NCI-H2107 treated with DMSO at 0.1 percent for 48 hours (cell line): Measurements from ENCODE around the gene RAB1B.

Experiments
- DNase-seq: peaks from one replicate; lab custom pipeline; 2025; ENCODE audit not compliant: unreplicated experiment; lab: John Stamatoyannopoulos, UW

The RAB1B gene

DNA sequence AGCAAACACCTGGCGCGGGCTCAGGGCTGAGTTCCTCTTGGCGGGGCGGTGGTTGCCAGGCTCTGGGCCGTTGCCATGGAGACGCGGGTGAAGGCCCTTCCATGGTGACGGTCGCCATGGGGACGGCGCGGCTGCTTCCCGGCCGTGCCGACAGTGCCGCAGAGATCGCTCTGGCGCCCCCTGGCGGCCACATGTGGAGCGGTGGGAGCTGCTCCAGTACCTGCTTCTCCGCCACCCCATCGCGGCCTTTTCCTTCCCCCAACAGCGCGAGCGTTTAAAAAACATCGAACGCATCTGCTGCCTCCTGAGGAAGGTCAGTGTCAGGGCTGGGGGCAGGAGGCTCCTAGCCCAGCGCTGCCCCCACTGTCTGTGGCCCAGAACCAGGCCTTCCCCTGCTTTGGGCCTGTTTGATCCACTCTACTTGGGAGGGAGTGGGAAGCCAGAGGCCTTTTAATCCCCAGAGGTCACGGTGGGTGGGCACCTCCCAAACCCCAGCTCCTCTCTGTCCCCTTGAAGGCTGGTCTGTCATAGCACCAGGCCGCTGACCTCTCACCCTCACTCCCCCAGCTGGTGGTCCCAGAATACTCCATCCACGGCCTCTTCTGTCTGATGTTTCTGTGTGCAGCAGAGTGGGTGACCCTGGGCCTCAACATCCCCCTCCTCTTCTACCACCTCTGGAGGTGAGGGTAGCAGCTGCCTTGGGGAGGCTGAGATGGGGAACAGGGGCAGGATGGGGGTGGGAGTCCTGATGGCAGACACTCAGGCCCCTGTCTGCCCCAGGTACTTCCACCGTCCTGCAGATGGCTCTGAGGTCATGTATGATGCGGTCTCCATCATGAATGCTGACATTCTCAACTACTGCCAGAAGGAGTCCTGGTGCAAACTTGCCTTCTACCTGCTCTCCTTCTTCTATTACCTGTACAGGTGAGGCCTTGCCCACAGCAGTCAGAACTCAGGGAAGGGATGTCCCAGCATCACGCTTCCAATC lies 14.3 kb downstream of the RAB1B start:
- DNase-seq: peak; percentile 92

DNA sequence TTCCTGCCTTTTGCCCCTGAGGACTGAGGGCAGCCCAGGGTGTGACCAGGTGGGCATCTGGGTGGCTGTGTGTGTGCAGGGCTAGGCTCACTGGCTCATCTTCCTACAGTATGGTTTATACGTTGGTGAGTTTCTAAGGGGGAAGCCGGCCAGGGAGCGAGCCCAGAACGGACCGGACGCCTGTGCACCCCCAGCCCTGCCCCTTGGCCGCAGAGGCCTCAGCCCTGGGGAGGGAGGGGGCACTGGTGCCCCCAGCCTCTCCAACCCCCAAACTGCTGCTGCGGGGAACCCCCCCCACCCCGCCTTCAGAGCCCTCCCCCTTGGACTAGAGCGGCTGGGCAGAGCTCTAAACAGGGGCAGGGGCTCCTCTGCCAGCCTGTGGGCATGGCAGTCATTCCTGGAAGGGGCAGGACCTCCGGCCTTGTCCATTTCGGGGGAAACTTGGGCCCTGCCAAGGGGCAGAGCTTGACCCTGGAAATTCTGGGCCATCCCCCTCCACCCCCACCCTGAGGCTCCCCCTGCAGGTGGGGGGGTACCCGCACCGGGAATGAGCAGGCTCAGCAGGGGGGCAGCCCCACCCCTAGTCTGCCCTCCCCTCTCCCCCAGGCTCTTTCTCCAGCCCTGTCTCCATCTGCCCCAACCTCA lies 15.1 kb downstream of the RAB1B start:
- DNase-seq: no peak

DNA sequence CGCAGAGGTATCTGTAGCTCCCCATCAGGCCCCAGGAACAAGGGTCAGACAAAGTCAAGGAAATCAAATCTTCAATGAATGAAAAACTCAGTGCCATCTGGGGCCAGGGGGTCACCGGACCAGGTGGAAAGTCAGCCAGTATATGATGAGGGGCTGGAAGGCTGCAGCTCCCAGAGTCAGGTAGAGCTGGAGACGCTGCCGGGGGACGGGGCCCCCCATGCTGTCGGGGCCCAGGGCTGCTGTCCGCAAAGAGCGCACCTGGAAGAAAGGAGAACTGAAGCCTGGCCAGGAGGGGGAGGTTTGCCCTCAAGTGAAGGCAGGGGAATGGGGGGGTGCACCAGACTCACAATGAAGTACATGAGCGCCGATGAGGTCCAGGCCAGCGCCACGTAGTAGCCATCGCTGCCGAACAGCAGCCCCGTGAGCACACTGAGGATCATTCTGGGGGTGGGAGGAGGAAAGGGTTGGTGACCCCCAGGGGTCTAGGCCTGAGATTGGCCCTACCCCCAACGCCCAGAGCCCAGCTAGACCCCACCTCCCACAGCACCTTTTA lies 16.2 kb downstream of the RAB1B start:
- DNase-seq: no peak

DNA sequence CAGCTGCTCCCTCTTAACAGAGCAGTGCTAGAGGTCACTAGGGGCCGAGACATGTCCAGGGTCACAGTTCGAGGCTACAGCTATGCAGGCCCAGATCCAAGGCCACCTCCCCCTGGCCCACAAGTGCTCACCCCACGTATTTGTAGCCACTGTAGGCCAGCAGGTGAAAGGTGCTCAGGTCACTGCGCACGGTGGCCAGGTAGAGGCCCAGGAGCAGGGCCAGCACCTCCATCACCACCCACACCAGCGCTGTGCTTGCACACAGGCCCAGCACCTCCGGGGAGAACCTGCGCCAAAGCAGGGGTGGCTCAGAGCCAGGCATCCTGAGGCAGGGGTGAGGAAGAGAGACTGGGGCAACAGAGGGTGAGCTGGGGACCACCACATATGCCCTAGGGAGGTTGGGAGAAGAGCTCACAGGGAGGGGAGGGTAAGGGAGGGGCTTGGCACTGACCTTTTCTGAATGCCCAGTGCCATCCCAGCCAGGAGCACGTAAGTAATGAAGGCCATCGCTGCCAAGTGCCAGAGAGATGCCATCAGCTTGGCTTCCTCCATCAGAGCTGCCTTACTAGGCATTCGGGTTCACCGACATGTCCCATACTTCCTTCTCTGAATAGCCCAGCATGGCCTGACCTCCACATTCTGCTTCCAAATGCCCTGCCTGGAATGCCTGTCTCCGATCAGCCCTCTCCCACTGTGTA lies 17.0 kb downstream of the RAB1B start:
- no peak for DNase-seq

DNA sequence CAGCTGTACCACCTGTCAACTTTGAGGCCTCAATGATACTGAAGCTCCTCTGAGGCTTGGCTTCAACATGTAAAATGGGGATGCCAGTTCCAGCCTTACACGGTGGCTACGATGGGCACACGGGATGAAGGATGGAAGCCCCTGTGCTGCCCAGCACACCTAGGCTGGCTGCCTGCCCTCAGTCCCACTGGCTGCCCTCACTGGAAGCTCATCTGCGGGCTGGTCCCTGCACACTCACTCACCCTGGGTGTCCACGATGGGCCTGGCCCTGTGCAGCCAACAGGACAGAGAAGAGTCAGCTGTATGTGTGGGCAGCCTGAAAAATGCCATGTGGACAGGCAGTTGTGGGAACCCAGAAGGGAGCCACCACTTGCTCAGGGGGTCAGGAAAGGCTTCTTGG lies 18.3 kb downstream of the RAB1B start:
- no peak for DNase-seq

DNA sequence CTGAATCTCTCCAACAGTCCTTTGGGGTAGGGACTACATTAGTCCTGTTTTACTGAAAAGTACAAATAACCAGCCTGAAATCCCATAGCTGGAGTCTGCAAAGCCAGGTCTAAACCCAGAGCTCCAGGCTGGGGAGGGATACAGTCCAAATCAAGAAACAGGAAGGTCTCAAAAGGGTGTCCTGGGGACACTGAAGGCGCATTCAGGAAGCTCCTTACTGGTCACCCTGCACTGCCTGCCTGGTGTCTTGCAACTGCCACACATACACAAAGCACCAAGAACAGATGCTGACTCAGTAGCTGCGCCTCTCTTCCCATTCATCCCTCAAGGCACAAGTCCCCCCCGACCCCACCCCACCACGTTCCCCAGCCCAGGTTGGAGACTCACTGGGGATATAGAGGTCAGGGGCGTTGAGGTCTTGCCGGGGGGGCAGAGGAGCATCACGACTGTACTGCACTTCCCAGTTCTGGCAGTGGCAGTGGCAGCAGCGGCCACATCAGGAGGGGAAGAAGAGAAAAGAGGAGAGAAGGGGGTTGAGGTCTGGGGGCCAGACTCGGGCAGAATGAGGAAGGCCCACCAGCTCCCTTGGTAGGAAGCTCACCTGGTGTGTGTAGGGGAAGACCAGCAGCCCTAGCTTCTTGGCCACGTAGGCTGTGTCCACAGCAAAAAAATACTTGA lies 18.9 kb downstream of the RAB1B start:
- DNase-seq: no peak

DNA sequence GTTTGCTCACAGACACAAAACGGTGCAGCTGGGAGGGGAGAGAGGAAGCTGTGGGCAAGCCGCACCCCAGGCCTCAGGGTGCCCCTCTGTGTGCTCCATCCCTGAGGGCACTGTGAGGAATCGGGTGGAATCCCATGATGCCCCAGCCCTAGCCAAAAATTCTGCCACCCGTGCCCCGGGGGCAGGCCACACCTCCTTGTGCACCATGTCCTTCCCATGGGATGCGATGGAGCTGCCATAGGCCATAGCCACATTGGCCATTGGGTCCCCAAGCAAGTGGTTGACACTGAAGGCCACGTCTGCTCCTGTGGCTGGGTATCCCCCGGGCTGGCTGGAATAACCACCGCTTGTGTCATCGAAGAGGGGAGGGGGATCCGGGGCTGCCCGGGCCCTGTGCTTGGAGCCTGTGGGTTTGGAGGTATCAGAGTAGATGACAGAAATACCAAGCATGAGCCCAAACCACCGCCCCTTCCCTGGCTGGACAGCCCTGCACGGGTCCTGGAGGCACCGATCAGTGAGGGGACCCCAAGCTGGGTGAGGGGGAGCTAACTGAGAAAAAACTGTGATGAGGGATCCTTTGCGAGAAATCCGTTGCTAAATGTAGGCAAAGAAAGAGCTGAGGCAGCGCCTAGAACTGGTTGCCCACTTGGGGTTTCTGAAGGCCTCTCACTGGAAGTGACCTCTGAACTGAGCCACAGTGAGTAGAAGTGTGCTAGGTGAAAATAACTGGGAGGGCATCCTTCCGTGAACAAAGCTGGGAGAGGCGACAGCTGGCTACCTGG lies 19.6 kb downstream of the RAB1B start:
- no peak for DNase-seq

DNA sequence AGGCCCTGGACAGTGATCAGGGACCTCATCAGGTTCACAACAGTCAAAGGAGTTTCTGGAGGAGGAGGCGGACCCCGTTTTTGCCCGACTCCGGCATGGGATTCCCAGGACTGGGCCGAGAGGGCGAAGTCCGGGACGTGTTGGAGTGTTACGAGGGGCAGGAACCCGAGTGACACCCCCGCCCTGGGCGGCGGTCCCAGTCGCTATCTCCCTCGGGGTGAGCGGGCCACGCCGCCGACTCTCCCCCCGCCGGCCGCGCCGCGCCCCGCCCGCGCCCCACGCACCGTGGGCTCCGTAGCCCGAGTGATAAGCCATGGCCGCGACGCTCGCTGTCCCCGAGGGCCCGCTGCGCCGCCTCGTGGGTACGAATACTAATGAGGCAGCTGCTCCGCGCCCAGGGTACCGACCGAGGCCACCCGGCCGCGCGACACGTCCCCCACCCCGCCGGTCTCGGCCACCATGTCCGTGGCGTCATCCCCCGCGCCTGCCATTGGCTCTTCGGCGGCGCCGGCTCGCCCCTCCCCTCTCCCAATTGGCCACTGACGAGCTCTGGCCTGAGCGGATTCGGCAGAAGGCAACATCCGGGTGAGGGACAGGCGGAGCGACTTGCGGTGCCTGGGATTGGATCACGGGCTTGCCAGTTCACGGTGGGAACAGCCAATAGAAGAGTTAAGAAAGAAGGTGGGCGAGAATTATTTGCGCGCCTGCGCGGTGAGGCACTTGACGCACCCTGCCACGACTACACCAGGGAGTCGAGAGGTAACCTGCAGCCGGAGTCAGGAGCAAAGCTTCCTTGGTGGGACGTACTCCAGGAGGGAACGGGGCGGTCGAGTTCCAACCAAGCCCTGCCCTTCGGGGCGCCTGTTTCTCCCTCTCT lies 20.5 kb downstream of the RAB1B start, which contains the start of gene YIF1A:
Gene YIF1A (minus strand): TSS at position 473 of the 877 bp plus-strand sequence. CDS start 158 bp downstream, at position 315.
- DNase-seq: peak; percentile 97

DNA sequence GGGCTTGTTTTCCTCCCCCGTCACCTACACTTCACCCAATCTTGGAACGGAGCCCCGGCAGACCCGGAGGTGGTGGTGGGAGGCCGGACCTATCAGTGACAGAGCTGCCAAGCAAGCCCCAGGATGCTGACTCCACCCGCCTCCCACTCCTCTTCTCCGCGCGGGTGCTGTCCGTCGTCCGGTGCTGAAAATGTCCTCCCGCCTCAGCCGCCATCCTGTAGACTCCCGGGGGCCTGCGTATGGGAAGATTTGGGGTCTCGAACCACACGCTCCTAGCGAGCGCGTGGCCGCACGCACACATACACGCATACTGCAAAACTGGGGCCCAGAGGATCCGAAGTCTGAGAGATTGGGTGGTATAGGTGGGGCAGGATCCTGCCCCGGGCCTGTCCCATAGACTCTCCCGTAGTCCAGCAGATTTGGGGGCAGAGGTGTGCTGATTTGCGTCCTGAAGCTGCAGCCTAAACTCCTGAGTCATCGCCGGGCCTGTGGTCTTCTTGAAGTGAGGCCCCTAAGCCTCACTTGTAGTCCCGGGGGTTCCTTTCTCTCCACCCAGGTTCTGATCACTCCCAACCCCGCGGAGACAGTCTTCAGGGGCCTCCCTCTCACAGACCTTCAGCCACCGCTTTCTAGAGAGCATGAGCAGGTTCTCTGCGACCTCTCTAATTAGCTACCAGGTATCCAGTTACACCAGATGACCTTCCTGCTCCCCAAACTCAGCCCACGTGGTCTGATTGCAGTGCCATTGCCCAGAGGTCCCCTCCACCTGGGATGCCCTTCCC lies 21.3 kb downstream of the RAB1B start:
- peak; percentile 58 for DNase-seq

DNA sequence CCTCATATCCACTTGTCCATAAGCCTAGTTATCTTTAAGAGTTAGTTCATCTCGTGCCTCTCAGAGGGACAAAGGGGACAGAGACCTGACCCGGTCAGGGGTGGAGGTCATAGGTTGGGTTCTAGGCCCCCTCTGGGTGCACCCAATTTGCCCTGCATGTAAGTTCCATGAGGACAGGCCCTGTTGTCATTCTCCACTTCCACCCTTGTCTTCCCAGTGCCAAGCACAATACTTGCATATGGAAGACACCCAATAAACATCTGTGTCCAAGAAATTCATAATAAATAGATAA lies 21.8 kb downstream of the RAB1B start:
- DNase-seq: no peak

DNA sequence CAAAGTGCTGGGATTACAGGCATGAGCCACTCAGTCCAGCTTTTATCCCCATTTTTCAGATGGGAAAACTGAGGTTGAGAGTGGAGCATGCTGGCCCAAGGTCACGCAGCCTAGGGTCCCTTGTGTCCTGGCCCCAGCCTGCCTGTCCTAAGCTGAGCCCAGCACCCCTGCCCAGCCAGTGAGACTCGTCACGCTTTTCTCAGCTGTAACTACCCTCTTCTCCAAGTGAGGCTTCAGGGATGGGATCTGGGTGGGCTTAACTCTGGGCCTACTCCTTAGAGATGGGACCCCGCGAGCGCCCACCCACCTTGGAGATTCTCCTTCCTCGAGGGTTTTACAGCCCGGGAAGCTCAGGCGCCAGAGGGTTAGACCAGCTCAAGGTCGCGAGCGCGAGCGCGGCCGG lies 22.9 kb downstream of the RAB1B start:
- no peak for DNase-seq

DNA sequence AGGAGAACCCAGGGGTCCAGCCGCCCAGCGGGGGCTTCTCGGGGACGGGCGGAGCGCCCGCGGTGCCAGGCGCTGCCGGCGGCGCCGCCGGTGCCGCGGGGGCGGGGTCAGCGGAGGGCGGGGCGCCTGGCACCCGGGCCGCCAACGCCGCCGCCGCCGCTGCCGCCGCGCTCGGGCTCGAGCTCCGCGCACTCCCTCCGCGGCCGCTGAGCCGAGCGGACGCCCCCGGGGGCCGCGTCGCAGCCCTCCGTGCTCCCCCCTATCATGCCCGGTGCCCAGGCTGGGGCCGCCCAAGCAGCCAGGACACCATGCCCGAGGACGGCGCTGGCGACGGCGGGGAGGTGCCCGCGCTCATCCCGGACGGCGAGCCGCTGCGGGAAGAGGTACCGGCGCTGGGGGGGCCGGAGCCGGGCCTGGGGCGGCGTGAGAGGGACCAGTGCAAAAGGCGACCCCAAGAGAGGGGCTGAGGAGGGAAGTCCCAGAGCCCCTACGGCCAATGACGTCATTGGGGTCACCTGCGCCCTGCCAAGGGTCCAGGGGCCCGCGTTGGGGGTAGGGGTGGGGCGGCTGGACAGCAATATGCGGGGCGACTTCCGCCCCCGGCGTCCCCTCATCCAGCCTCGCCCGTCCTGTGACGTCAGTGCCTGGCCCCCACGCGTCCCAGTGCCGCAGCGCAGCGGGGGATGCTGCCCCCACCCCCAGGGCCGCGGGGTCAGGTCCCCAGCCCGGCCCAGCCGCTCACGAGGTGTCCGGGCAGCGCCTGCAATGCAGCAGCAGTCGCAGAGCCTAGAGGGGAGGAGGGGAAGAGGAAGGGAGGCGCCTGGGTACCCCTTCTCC lies 23.5 kb downstream of the RAB1B start, which contains the start of gene TMEM151A:
Gene TMEM151A (plus strand): TSS at position 189 of the 837 bp plus-strand sequence. CDS start 120 bp downstream, at position 309.
- DNase-seq: no peak

DNA sequence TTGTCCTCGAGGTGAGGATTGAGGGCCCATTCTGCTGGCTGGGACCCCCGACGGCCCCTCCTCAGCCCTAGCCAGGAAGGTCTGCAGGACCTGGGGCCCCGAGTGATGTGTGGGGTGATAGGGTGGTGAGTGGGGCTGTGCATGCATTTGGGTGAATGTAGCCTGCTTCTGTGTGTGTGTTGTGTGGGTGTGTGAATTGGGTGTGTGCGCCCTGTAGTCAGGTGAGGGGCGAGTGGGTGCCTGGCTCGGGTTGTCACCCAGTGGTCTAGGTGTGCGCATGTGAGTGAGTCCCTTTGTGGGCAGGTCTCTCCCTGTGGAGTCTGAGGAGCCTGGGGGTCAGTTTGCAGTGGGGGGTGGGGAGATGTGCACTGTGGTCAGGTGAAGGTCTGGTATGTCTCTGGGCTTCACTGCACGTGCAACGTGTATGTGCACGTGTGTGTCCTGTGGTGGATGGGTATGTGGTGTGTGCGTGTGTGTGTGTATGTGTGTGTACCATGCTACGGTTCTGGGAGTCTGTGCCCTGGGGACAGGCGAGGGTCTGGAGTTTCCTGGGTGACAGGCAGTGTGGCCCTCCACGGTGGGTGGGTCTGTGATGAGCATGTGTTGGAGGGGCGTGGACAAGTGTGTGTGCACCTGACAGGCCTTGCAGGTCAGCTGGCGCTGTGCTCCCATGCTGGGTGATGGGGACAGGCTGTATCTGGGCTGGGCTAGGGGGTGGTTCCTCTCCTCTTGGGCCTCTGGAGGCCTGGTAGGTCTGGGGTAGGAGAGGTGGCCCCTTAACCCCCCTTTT lies 24.3 kb downstream of the RAB1B start:
- DNase-seq: no peak

DNA sequence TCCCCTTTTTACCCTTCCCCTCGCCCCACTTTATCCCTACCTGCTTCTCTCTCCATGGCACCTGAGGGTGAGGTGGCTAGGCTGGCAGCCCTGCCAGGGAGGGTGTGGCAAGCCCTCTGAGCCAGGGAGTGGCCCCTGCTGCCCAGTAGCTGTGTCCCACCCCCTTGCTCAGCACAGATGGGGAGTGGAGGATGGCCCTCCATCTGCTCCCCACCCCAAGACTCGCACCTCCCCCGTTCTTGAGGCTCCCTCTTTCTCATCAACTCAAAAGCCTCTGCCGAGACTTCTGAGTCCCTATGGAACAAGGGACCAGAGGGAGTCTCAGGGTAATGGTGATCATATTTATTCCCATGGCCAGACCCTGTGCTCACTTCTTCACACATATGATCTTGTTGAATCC lies 24.9 kb downstream of the RAB1B start:
- no peak for DNase-seq

DNA sequence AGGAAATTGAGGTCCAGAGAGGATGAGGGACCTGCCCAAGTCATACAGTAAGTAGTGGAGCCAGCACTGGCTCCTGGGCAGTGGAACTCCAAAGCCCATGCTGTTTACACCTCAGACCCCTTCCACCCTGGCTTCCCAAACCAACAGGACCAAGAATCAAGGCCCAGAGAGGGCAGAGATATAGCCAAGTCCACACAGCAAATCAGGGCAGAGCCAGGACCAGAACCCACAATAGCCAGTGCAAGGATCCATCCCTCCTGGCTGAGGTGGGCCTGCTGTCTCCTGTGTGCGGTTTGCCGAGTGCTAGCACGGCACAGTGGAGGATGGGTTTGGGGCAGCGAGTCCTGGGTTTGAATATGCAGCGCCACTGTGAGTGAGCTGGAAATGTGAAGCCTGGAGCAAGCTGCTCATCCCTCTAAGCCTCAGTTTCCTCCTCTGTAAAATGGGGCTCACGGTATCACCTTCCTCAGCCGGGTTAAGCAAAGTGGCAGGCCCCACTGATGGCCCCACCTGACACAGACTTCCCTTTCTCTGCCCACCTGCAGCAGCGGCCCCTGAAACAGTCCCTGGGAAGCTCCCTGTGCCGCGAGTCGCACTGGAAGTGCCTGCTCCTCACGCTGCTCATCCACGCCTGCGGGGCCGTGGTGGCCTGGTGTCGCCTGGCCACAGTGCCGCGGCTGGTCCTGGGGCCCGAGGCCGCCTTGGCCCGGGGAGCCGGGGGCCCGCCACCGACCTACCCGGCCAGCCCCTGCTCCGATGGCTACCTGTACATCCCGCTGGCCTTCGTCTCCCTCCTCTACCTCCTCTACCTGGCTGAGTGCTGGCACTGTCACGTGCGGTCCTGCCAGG lies 25.6 kb downstream of the RAB1B start:
- DNase-seq: no peak
